HG03520 (cell line): ENCODE measurements around the gene DISP3.
"Not testable (repeated sequence)": the region's sequence is repeated elsewhere in the genome, so short reads cannot be mapped to it uniquely, and the experiment has no call there.

Source experiments
- ATAC-seq: cut with Tn5 transposase; IDR thresholded peaks from one replicate; pipeline ENCODE4 v1.9.1; 2021; ENCODE audit warnings: mild to moderate bottlenecking, moderate library complexity; ENCODE audit not compliant: unreplicated experiment

The DISP3 gene

GRCh38 chr1:11571906-11572616 is 93.1 kb downstream of the DISP3 start:
- ATAC-seq = no peak

GRCh38 chr1:11573116-11573692 is 94.2 kb downstream of the DISP3 start:
- no peak for ATAC-seq

GRCh38 chr1:11575553-11575952 is 96.6 kb downstream of the DISP3 start:
- ATAC-seq = no peak

- ATAC-seq = no peak
Observed at GRCh38 chr1:11576109-11576875, 97.3 kb downstream of the DISP3 start.

GRCh38 chr1:11578004-11578403 is 99.0 kb downstream of the DISP3 start:
- no peak for ATAC-seq

GRCh38 chr1:11579506-11579905 is 100.6 kb downstream of the DISP3 start:
- no peak for ATAC-seq

- ATAC-seq = not testable (repeated sequence)
Observed at GRCh38 chr1:11580049-11580448, 101.1 kb downstream of the DISP3 start.

GRCh38 chr1:11581445-11581991 is 102.6 kb downstream of the DISP3 start:
- ATAC-seq = no peak

- ATAC-seq = no peak
Observed at GRCh38 chr1:11585389-11585788, 106.4 kb downstream of the DISP3 start.
